Measurements from ENCODE around the gene OR51B2.
A peak's percentile ranks its signal among the peaks of the same experiment; 100 is the strongest.
"Not testable (repeated sequence)": the region's sequence is repeated elsewhere in the genome, so short reads cannot be mapped to it uniquely, and the experiment has no call there.

Gene OR51B2

GRCh38 chr11:5324197-5324596 is at the start of gene OR51B2:
Gene OR51B2, minus strand, starts transcription at chr11:5324297. Its CDS starts 0 bp downstream, at chr11:5324297.
- DNase-seq, result no peak

DNA sequence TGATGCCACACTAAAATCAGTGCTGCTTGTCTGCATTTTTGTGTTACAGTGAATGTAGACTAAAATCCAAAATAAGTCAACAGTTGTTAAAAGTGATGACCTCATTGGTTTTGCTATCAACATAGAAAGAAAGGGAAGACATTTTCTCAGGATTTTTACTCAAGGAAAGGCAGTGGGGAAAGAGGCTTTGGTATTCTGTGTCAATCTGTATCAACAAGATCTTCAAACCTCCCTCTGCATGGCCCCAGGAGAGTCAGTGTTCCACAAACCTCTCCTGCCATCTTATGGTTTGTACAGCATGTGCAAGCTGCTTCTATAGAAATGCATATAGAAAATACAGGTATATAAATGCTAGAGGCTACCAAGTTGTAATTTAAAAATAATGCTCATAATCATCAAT is 45.7 kb upstream of the OR51B2 start:
- DNase-seq, result no peak

GRCh38 chr11:5368502-5369043 is 44.5 kb upstream of the OR51B2 start:
- DNase-seq, result no peak

DNA sequence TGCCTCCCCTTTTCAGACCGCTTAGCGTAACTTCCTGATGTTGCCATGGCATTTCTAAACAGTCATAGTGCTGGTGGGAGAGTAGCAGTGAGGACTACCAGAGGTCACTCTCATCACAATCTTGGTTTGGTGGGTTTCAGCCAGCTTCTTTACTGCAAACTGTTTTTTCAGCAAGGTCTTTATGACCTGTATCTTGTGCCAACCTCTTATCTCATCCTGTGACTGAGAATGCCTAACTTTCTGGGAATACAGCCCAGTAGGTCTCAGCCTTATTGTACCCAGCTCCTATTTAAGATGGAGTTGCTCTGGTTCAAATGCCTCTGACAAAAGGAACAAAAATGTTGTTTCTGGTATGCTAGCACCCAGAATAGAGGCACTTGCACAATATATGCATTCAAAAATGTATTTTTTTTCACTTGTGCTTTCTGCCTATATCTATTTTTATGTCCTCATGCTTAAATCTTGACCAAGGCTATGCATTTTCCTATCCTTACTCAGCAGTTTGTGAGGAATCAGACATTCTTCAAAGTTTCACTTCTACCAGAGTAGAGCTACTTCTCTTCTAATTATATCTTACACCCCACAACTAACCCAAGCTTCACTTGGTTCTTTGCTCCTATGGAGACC is 43.5 kb upstream of the OR51B2 start:
- DNase-seq, result no peak

GRCh38 chr11:5366856-5367255 is 42.8 kb upstream of the OR51B2 start:
- no peak for DNase-seq

DNA sequence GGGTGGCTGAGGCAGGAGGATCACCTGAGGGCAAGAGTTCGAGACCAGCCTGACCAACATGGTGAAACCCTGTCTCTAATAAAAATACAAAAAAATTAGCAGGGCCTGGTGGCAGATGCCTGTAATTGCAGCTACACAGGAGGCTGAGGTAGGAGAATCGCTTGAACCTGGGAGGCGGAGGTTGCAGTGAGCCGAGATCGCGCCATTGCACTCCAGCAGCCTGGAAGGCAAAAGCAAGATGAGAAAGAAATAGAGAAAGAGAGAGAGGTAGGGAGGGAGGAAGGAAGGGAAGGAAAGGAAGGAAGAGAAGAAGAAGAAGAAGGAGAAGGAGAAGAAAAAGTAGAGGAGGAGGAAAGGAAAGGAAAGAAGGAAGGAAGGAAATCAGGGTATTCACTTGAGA is 42.3 kb upstream of the OR51B2 start:
- DNase-seq, result not testable (repeated sequence)

DNA sequence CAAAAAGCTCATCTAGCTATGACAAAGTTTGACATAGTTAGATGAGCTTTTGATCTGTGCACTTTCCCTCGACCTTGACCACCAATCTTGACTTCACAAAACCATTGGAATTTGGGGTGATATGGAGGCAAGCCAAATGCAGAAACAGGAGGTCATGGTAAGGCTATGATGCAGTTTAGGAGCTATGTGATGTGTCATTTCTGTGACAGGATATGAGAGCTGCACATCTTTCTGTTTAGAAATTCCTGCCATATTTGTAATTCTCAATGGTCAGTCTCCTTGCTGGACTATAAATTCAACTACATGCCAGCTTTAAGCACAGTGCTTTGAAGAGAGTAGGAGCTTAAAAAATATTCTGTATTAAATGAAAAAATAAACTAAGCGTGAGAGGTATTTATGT is 40.1 kb upstream of the OR51B2 start:
- DNase-seq, result no peak

- peak in 1 of 56 donors; percentile 3 for DNase-seq
Measured at GRCh38 chr11:5363679-5364078, 39.6 kb upstream of the OR51B2 start.

GRCh38 chr11:5362017-5362625 is 38.0 kb upstream of the OR51B2 start:
- DNase-seq, result no peak

GRCh38 chr11:5356031-5356430 is 31.9 kb upstream of the OR51B2 start:
- DNase-seq, result not testable (repeated sequence)

DNA sequence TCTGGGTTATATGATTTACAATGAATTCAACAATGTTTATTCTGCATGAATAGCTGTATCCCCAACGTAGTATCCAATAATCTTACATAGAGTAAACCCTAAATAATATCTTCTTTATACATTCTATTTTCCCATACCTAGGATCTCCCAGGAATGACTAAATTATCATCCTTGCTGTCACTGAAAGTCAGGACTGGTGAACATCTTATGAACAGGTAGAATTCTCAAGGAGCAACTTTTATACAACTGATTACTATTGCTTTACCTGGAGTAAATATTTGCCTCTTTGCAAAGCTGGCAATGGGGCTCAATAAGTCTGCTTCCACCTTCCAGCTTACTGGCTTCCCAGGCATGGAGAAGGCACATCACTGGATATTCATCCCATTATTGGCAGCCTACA is 27.1 kb upstream of the OR51B2 start, which contains the start of gene OR51B6:
OR51B6 (plus strand) TSS at position 301 of the 400 bp plus-strand sequence; CDS start at position 301, 0 bp downstream.
- DNase-seq, result no peak

- no peak for DNase-seq
Measured at GRCh38 chr11:5349550-5349949, 25.5 kb upstream of the OR51B2 start.

- no peak for DNase-seq
Measured at GRCh38 chr11:5348551-5349194, 24.6 kb upstream of the OR51B2 start.

GRCh38 chr11:5345831-5346230 is 21.7 kb upstream of the OR51B2 start:
- no peak for DNase-seq

DNA sequence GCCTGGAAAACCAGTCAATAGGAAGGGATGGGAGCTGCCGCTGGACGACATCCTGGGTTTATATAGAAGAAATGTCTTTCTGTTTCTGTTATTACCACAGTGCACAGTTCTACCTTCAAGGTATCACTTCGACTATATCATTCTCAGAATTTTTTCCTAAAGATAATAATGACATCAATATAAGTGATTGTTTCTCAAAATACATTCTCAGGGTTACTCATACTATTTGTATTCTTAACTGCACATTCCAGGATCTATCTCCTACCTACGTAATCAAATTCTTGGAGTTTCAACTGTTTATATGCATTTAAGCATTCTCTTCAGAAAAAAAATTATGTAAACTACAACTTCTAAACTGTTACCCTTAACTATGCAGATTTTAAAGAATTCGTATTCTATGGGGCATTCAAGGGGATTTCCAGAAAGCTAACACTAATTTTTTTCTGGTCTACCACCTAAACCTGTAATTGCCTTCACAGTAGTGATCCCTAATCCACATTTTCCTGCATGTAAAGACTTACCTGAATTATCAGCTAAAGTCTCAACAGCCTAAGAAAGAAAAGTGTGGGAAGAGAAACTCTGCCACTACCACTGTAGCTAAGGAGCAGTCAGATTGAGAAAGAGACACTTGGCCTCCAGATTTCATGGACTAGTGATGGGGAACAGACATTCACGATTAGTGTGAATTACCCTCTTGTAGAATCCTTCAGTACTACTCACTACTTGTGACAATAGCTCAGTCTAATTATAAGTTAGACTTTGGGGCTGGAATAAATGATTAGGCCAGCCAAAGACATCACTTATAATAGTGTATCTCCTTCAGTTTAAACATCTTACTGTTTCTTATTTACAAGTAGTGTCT is 19.6 kb upstream of the OR51B2 start, which contains the start of gene OR51B5:
OR51B5 (minus strand) TSS at position 51 of the 862 bp plus-strand sequence; CDS start at position 51, 0 bp downstream.
- no peak for DNase-seq

- no peak for DNase-seq
Measured at GRCh38 chr11:5339771-5340322, 15.8 kb upstream of the OR51B2 start.

DNA sequence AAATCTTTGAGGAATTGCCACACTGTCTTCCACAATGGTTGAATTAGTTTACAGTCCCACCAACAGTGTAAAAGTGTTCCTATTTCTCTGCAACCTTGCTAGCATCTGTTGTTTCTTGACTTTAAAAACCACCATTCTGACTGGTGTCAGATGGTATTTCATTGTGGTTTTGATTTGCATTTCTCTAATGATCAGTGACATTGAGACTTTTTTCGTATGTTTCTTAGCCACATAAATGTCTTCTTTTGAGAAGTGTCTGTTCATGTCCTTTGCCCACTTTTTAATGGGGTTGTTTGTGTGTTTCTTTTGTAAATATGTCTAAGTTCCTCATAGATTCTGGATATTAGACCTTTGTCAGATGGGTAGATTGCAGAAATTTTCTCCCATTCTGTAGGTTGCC is 13.2 kb upstream of the OR51B2 start:
- DNase-seq, result not testable (repeated sequence)

DNA sequence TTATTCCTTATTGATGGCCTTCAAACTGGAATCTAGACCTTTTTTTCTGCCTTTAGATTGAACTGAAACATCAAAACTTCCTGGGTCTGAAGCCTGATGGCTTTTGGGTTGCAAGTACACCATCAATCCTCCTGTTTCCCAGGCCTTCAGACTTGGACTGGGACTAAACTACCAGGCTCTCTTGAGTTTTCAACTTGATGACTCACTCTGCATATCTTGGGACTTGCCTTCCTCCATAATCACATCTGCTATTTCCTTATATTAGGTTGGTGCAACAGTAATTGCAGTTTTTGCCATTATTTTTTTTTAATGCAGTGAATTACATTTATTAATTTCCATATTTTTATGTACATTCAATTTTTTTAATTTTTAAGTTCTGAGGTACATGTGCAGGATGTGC is 12.2 kb upstream of the OR51B2 start:
- no peak for DNase-seq

DNA sequence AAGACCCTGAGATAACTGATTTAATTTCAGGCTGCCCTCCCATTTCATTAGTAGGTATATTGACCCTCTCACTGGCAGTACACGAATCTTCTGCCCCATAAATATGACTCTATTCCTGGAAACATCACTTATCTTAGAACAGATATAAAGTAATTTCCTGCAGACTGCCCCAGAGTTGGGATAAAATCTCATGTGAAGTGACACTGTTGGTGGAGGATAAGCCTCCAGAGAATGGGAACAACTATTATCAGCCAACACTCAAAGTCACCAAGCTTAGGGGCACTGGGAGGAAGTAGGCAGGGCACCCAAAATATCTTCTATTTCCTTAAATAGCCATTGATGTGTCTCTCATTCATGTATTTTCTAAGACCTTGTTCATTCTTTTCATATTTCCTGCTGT is 11.1 kb upstream of the OR51B2 start:
- no peak for DNase-seq

DNA sequence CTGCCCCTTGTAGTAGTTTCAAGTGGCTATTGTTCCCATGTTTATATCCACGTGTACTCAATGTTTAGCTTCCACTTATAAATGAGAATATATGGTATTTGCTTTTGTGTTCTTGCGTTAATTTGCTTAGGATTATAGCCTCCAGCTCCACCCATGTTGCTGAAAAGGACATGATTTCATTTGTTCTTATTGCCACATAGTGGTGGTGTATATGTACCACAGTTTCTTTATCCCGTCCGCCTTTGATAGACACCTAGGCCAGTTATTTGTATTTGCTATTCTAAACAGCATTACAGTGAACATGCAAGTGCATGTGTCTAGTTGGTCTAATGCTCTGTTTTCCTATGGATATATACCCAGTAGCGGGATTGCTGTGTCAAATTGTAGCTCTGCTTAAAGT is 6.8 kb downstream of the OR51B2 start:
- no peak for DNase-seq
